A673 (cell line): ENCODE measurements around the gene PGAP6.

Experiments
- CTCF ChIP-seq: fragments of 300-800, 200-600 bp; sonication (generic); conservative IDR thresholded peaks from 2 replicates; pipeline ENCODE4 v1.5.1; 2017; ENCODE audit warnings: low read depth, mild to moderate bottlenecking, antibody characterized with exemption, low read length, moderate library complexity, mixed read lengths
- EZH2 ChIP-seq: fragments of 200-600 bp; sonication (generic); IDR thresholded peaks from 2 replicates; pipeline ENCODE4 v1.6.1; 2017; ENCODE audit warnings: borderline replicate concordance, low read depth, mild to moderate bottlenecking, mixed read lengths, antibody characterized with exemption, low read length; ENCODE audit not compliant: poor library complexity, severe bottlenecking

- TF ChIP-seq CTCF = no peak
- no peak for TF ChIP-seq EZH2
These were observed 10.1 kb downstream of the PGAP6 start for GRCh38 chr16:371515-372301.
